BJ (cell line): ENCODE results near the gene CD52. TPM values are rescaled to one million over a fixed set of nuclear protein-coding genes. Genes with fewer than 3 reads are reported as not detected.

ENCODE experiments used
- CTCF ChIA-PET: fragments of 350-600 bp; formaldehyde crosslinking; extraction: SDS; loops from one replicate; lab custom pipeline; 2021; ENCODE audit warnings: antibody characterized with exemption, inconsistent platforms; lab: Yijun Ruan, JAX
- POLR2A ChIA-PET: fragments of 300-600 bp; sonication (Branson Sonifier 250); formaldehyde crosslinking; extraction: SDS; loops from one replicate; lab custom pipeline; 2021; ENCODE audit warnings: antibody characterized with exemption; lab: Charles Lee
- DNase-seq: peaks from one replicate; pipeline ENCODE4 v3.0.0-alpha.2; 2011; ENCODE audit warnings: low read depth
- H3K27me3 ChIP-seq: 2 replicates; pipeline ENCODE4 v1.6.0; 2011; ENCODE audit warnings: low read length; ENCODE audit not compliant: control insufficient read depth, insufficient read depth
- H3K36me3 ChIP-seq: 2 replicates; pipeline ENCODE4 v1.5.1; 2011; ENCODE audit warnings: low read length; ENCODE audit not compliant: control insufficient read depth, insufficient read depth
- H3K4me3 ChIP-seq: 2 replicates; pipeline ENCODE4 v1.5.1; 2011; ENCODE audit warnings: low read depth, mild to moderate bottlenecking, control low read depth, low read length
- CTCF ChIP-seq: IDR thresholded peaks from 2 replicates; pipeline ENCODE4 v1.5.1; 2011; ENCODE audit warnings: low read depth, mild to moderate bottlenecking, control low read depth, inconsistent platforms, low read length, moderate library complexity; ENCODE audit not compliant: insufficient read depth
- polyA plus RNA-seq: library from polyadenylated mRNA; depleted of rRNA; stranded (reverse); fragments of >200 nt; gene quantifications from 2 replicates; pipeline ENCODE4 v1.2.3, GENCODE V29; 2011

Gene CD52
- polyA plus RNA-seq, 1 experiment, result not detected

GRCh38 chr1:26300578-26301275, 17.0 kb upstream of the CD52 start:
- CTCF ChIA-PET, result interaction anchor here (0.8 to 2.4 kb wide), 3 partner anchors 16 to 21 kb away, joined by 3 to 9 read pairs (median 7); partner anchors contain the start of gene SH3BGRL3
- DNase-seq, result no peak
- POLR2A ChIA-PET, result no interaction called here
- Histone ChIP-seq H3K27me3 (no peaks in the 10 kb centered on the region), H3K4me3 (no peak overlapping the region), H3K36me3 (no peaks in the 10 kb centered on the region)
- TF ChIP-seq CTCF, result no peak

DNA sequence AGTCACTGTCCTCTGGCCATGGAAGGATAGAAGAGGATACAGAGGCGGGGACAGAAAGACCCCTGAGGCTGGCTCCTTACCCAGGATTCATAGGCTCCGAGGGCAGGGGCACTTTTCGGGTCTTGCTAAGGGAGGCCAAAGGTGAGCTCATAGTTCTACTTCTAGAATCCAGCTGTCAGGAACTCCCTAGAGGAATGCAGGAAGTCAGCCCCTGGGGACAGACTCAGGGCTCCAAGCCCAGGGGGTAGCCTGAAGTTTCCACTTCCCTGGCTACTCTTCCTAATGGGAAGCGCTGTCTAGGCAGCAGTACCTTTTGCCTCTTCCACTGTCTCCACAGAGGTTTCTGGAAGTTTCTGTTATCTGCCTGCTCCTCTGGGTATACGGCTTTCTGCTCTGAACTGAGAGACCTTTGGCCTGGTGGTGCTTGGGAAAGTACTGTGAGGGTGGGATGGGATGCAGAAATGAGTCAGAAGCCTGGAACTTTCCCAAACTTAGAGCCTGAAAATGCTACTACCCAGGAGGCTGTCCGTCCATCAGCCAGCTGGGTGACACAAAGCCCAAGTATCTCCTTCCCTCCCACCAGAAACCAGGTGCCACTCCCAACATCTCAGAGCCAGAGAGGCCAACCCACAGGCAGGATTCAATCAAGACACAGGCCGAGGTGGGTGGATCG, 14.9 kb upstream of the CD52 start:
- no peak for DNase-seq
- ChIA-PET POLR2A (interaction anchor here (1.4 kb wide), 1 partner anchor 18 kb away, joined by 3 read pairs; no protein-coding TSS in a partner anchor), CTCF (interaction anchor here (1.9 kb wide), 1 partner anchor 18 kb away, joined by 6 read pairs; no protein-coding TSS in a partner anchor)
- no peak overlapping the region for H3K4me3 ChIP-seq
- no peaks in the 10 kb centered on the region for H3K36me3 ChIP-seq
- no peak for TF ChIP-seq CTCF
- H3K27me3 ChIP-seq, result no peaks in the 10 kb centered on the region

GRCh38 chr1:26305667-26306289, 12.0 kb upstream of the CD52 start:
- POLR2A ChIA-PET, result no interaction called here
- H3K27me3 ChIP-seq, result no peaks in the 10 kb centered on the region
- CTCF ChIA-PET, result interaction anchor here (1.7 to 2.5 kb wide), 2 partner anchors 10 to 21 kb away, joined by 6 to 8 read pairs; no protein-coding TSS in a partner anchor

DNA sequence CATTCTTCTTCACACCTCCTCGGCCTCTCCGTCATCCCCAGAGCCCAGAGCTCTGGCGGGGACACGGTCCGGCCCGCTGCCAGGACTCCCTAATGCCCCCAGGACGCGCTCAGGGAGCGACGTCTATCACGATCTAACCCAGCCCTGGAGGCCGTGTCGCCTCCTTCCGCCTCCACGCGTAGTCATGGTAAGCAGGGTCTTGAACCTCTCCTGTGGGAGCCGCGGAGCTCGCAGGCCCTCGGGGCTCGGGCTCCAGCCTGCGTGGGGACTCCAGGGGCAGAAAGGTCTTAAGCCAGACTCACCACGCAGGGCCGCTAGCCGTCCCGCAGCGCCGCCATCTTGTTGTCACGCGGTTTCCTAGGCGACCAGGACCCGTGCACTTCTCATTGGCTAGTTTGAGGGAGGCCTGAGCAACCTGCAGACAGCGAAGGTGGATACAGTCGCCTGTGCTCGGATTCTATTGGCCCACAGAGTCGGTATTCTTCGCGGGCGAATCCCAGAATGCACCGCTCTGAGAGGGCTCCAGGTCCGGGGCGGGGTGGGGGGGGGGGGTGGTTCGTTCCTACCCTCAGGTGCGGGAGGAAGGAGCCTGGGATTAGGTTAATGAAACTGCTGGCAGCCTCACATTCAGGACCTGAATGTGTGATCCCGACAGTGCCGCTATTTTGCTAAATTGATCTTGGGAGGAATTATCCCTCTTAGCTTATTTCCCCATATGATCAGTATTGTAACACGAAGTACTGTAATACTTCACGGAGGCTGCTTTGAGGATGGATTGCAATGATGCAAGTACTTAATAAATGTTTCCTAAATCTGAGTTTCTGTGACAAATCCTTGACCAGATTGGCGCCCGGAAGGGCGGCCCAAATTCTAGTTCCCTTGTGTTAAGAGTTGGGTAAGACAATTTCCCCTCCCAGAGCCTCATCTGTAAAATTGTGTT, 11.2 kb upstream of the CD52 start, which contains the start of gene UBXN11:
TSS of gene UBXN11 (minus strand) at position 347 of the 940 bp plus-strand sequence. CDS start 3,753 bp downstream, outside the sequence.
- CTCF ChIA-PET, result interaction anchor here (0.6 to 4.9 kb wide), 5 partner anchors 9 to 70 kb away, joined by 3 to 18 read pairs (median 3); no protein-coding TSS in a partner anchor
- Histone ChIP-seq H3K36me3 (no peaks in the 10 kb centered on the region), H3K4me3 (peak within 1 kb of the TSS; percentile 88), H3K27me3 (no peaks in the 10 kb centered on the region)
- TF ChIP-seq CTCF, result no peak
- peak; percentile 79 for DNase-seq
- POLR2A ChIA-PET, result no interaction called here

More at GRCh38 chr1:26305667-26306289, 12.0 kb upstream of the CD52 start:
- peak overlapping the region; percentile 88 for H3K4me3 ChIP-seq
- no peak for TF ChIP-seq CTCF
- H3K36me3 ChIP-seq, result no peaks in the 10 kb centered on the region
- no peak for DNase-seq
